AG04450 (cell line): Measurements from ENCODE around the gene MARVELD1. TPM values are rescaled to one million over a fixed set of nuclear protein-coding genes. Genes with fewer than 3 reads are reported as not detected.

Source experiments
- CTCF ChIA-PET: fragments of 300-600, 350-600 bp; formaldehyde crosslinking; extraction: SDS; loops from one replicate; lab custom pipeline; 2022; ENCODE audit warnings: antibody characterized with exemption, inconsistent platforms; lab: Charles Lee
- POLR2A ChIA-PET: fragments of 350-600 bp; formaldehyde crosslinking; extraction: SDS; loops from one replicate; lab custom pipeline; 2021; ENCODE audit warnings: antibody characterized with exemption, inconsistent platforms; lab: Yijun Ruan, JAX
- DNase-seq: peaks from one replicate; pipeline ENCODE4 v3.0.0-alpha.2; 2011; ENCODE audit warnings: low read depth, low spot score
- H3K27ac ChIP-seq: one replicate; pipeline ENCODE4 v1.5.1; 2012; ENCODE audit warnings: low read depth, low read length, control low read depth
- H3K27me3 ChIP-seq: one replicate; pipeline ENCODE4 v1.6.0; 2012; ENCODE audit warnings: low read length; ENCODE audit not compliant: control insufficient read depth, insufficient read depth
- H3K4me3 ChIP-seq: 2 replicates; pipeline ENCODE4 v1.5.1; 2011; ENCODE audit warnings: mild to moderate bottlenecking, low read depth, low read length, control low read depth
- H3K9me3 ChIP-seq: 2 replicates; pipeline ENCODE4 v1.5.1; 2012; ENCODE audit warnings: low read length; ENCODE audit not compliant: control insufficient read depth, insufficient read depth
- polyA plus RNA-seq: library from polyadenylated mRNA; depleted of rRNA; stranded (reverse); fragments of >200 nt; gene quantifications from 2 replicates; pipeline ENCODE4 v1.2.3, GENCODE V29; 2011
- TF ChIP-seq, protein P1 (sequence below): IDR thresholded peaks from 2 replicates; pipeline ENCODE4 v1.5.1; 2011; ENCODE audit warnings: low read depth, low read length, control low read depth, inconsistent platforms

MARVELD1 gene
- polyA plus RNA-seq, 1 experiment, result 76.2 TPM

DNA sequence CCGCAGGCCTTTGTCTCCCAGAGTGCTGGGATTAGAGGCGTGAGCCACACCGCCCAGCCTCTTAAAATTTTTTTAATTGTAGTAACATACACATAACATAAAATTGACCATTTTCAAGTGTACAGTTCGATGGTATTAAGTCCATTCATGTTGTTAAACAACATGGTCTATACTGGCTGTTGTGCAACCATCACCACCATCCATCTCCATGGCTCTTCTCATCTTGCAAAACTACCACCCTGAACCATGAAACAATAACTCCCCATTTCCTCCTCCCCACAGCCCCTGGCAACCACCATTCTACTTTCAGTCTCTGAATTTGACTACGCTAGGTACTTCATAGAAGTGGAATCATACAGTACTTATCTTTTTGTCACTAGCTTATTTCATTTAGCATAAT is 15.5 kb downstream of the MARVELD1 start:
- Histone ChIP-seq H3K9me3 (no peaks in the 10 kb centered on the region), H3K27ac (no peak overlapping the region), H3K27me3 (no peaks in the 10 kb centered on the region), H3K4me3 (no peak overlapping the region)
- ChIA-PET POLR2A (no interaction called here), CTCF (interaction anchor here (0.6 to 8.7 kb wide), 5 partner anchors 27 to 51 kb away, joined by 3 to 109 read pairs (median 3); no protein-coding TSS in a partner anchor)
- DNase-seq, result no peak
- TF ChIP-seq, protein P1, sequence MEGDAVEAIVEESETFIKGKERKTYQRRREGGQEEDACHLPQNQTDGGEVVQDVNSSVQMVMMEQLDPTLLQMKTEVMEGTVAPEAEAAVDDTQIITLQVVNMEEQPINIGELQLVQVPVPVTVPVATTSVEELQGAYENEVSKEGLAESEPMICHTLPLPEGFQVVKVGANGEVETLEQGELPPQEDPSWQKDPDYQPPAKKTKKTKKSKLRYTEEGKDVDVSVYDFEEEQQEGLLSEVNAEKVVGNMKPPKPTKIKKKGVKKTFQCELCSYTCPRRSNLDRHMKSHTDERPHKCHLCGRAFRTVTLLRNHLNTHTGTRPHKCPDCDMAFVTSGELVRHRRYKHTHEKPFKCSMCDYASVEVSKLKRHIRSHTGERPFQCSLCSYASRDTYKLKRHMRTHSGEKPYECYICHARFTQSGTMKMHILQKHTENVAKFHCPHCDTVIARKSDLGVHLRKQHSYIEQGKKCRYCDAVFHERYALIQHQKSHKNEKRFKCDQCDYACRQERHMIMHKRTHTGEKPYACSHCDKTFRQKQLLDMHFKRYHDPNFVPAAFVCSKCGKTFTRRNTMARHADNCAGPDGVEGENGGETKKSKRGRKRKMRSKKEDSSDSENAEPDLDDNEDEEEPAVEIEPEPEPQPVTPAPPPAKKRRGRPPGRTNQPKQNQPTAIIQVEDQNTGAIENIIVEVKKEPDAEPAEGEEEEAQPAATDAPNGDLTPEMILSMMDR, result no peak

DNA sequence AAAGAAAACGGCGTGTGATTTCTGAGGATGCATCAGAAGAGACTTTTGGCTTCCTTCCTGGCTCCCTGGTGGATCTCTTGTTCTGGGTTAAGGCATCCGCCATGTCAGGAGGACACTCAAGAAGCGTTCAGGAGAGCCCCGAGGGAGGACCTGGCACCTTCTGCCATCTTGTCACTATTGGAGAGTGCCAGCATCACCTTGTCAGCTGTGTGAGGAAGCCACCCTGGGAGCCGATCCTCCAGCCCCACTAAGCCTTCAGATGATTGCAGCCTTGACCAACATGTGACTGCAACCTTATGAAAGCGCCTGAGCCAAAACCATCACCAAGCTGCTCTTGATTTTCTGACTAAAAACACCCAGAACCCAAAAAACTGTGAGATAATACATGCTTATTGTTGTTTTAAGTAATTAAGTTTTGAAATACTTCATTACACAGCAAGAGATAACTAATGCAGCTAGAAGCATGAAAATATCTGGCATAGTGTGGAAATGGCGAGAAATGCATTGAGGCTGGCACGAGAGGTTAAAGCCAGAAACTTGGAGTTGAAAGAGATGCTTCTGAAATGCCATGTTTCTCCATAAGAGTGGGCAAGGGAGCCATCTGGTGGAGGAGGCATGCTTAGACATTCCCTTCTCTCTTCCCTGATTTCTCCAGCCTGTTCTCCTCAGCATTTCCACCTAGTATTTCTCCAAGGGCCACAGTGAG is 18.0 kb downstream of the MARVELD1 start:
- Histone ChIP-seq H3K4me3 (no peak overlapping the region), H3K27me3 (no peaks in the 10 kb centered on the region), H3K9me3 (no peaks in the 10 kb centered on the region), H3K27ac (no peak overlapping the region)
- TF ChIP-seq, protein P1, result peak; percentile 91
- DNase-seq, result peak; percentile 61
- ChIA-PET POLR2A (no interaction called here), CTCF (interaction anchor here (0.6 to 8.7 kb wide), 21 partner anchors 8 to 330 kb away, joined by 3 to 316 read pairs (median 4); partner anchors contain the start of genes AVPI1 and MARVELD1)

DNA sequence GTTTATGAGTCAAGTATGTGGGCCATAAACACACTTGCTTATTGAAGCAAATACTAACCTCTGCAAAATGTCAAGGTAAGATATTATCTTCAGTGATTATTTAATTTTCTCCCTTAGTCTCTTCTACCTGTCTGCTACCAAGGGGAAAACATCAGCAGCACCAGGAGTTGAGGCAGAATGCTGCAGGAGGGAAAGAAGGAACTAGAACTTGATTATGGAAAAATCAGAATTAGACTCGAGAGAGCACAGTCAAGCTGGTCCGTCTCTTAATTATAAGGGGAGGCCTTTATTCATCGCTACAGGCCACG is 18.5 kb downstream of the MARVELD1 start:
- H3K27me3 ChIP-seq, result no peaks in the 10 kb centered on the region
- TF ChIP-seq, protein P1, result no peak
- CTCF ChIA-PET, result interaction anchor here (0.7 to 8.7 kb wide), 14 partner anchors 8 to 267 kb away, joined by 3 to 316 read pairs (median 6); partner anchors contain the start of genes AVPI1 and MARVELD1
- H3K4me3 ChIP-seq, result no peak overlapping the region
- POLR2A ChIA-PET, result no interaction called here
- H3K27ac ChIP-seq, result no peak overlapping the region
- no peaks in the 10 kb centered on the region; the same call in 1 of the 2 replicates for H3K9me3 ChIP-seq
- no peak for DNase-seq

DNA sequence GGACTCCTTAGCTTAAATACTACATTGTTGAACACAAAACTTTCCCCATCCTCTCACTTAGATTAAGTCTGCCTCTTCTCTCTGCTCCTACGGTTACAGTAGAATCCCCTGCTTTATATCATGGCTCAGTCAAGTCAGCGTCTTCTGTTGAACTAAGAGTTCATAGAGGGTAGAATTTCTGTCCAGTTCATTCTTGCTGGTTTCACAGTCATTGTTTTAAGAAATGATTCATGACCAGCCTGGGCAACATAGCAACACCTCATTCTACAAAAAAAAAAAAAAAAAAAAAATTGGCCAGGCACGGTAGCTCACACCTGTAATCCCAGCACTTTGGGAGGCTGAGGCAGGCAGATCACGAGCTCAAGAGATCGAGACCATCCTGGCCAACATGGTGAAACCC is 19.7 kb downstream of the MARVELD1 start:
- TF ChIP-seq, protein P1, result no peak
- H3K4me3 ChIP-seq, result no peak overlapping the region
- ChIA-PET POLR2A (interaction anchor here (1.0 kb wide), 1 partner anchor 20 kb away, joined by 3 read pairs; the partner anchor contains the start of gene MARVELD1), CTCF (interaction anchor here (0.6 to 8.7 kb wide), 8 partner anchors 9 to 288 kb away, joined by 3 to 316 read pairs (median 6); partner anchors contain the start of gene MARVELD1)
- no peaks in the 10 kb centered on the region; the same call in 1 of the 2 replicates for H3K9me3 ChIP-seq
- DNase-seq, result no peak
- H3K27me3 ChIP-seq, result no peaks in the 10 kb centered on the region
- no peak overlapping the region for H3K27ac ChIP-seq

DNA sequence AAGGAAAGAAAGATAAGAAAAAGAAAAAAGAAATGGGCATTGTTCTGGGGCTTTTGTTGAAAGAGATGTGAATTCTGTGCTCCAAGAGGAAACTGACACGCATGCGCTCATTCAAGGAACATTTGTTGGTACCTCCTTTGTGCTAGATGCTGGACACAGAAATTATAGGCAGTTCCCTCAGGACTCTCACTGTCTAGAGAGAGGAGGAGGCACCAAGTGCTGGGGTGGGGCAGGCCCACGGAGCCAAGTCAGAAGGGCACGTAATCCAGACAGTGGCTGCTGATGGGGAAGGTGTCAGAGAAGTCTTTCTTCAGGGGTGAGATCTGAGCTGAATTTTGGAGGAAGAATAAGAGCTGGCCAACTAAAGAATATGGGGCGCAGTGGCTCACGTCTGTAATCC is 20.5 kb downstream of the MARVELD1 start:
- no peak for DNase-seq
- ChIA-PET POLR2A (interaction anchor here (0.6 kb wide), 1 partner anchor 26 kb away, joined by 7 read pairs; no protein-coding TSS in a partner anchor), CTCF (interaction anchor here (0.6 to 8.7 kb wide), 4 partner anchors 10 to 289 kb away, joined by 3 to 316 read pairs (median 58); partner anchors contain the start of gene MARVELD1)
- Histone ChIP-seq H3K9me3 (no peaks in the 10 kb centered on the region; the same call in 1 of the 2 replicates), H3K27me3 (no peaks in the 10 kb centered on the region), H3K4me3 (no peak overlapping the region), H3K27ac (no peak overlapping the region)
- TF ChIP-seq, protein P1, result no peak
